ENCODE measurements around the gene GABRD. TPM values are rescaled to one million over a fixed set of nuclear protein-coding genes. Genes with fewer than 3 reads are reported as not detected.

GABRD gene
- total and polyA plus RNA-seq, 2 of the 13 experiments (the other 11 are each of a cell fraction or from before 2014, with no cell fraction given): not detected

- TF ChIP-seq ZNF142 (CRISPR knock-in tag; IDR thresholded peaks at IDR 0.05) (no peak), GPBP1L1 (CRISPR knock-in tag; IDR thresholded peaks at IDR 0.05) (no peak), ZNF550 (CRISPR knock-in tag; IDR thresholded peaks at IDR 0.05; ENCODE audit: borderline replicate concordance) (no peak), RERE (CRISPR knock-in tag; IDR thresholded peaks at IDR 0.05; ENCODE audit: low read depth) (no peak), CEBPG (CRISPR knock-in tag; IDR thresholded peaks at IDR 0.05) (peak; percentile 36; the same call in 1 of the 2 replicates)
Measured at GRCh38 chr1:2001773-2002411, 17.3 kb upstream of the GABRD start (continued).

Measured in HepG2 (cell line).